ENCODE data around the gene BDKRB2. TPM values are rescaled to one million over a fixed set of nuclear protein-coding genes. Genes with fewer than 3 reads are reported as not detected.

BDKRB2 gene
- total RNA-seq (2022; extraction: Qiagen RNA extraction), result 1.00 to 1.3 TPM (median 1.2 TPM) in 5 replicates

DNA sequence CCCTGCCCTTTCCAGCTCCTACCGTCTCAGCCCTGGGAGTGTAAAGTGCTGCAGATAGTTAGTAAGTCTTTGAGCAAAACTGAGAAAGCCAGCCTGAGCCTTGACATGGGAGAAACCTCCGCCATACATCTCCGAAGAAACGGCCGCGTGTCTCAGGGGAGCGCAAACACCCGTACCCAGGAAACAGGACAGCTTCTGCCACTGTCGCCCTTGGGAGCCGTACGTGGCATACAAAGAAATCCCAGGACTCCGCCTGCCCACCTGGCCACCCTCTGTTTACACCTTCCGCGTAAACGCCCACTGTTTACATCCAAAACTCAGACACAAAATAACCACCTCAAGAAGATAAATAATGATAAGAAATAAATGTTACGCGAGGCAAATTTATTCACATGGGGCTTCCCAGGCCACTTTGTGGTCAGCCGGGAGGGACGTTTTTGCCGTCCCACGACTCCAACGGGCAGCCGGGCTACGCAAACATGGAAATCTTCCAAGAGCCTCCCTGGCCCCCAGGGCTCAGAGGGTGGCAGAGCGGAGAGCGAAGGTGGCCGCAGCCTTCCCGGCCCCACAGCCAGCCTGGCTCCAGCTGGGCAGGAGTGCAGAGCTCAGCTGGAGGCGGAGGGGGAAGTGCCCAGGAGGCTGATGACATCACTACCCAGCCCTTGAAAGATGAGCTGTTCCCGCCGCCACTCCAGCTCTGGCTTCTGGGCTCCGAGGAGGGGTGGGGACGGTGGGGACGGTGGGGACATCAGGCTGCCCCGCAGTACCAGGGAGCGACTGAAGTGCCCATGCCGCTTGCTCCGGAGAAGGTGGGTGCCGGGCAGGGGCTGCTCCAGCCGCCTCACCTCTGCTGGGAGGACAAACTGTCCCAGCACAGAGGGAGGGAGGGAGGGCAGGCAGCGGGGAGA is at the start of gene BDKRB2:
Gene BDKRB2 (plus strand): TSS at position 689 of the 908 bp plus-strand sequence. CDS start 32,269 bp downstream, outside the sequence.

DNA sequence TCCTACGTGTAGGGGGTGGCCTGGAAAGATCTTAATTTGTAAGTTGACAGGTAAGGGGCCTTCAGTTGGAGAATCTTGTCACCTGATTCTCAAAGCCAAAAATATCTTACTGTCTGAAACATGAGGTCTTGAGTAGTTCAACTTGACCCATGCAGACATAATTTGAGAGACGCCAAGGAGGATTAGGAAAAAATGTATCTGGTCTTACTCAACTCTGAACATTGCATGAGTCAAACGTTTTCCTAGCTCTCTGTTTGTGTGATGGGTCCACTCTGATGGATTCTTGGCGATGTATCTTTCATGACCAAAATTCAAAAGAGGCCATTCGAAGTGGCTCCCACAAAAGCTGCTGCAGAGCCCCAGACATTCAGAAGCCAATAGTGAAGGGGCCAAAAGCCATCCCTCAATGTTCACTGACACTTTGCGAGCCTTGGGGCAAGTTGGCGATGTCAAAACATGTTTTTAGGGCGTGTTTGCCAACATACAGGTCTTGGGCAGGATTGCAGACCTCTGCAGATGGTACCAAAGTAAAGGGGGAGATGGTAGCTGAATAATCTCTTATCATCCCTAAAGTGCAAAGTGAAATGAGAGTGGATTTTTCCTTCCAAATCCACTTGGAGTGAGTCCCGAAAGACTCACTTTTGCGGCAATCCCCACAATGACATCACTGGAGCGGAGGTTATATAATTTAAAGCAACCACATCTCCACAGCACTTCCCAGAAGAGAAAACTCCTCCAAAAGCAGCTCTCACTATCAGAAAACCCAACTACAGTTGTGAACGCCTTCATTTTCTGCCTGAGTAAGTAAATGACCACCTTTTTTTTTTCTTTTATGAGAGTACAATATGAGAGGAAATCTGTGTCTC is 51.1 kb downstream of the BDKRB2 start, which contains the start of gene BDKRB1:
Gene BDKRB1 (plus strand): TSS at position 710 of the 866 bp plus-strand sequence. CDS start 7,473 bp downstream, outside the sequence.

Other genes starting within 250 kb of the BDKRB2 start
- gene C14orf132, start 165.5 kb upstream of the BDKRB2 start, total RNA-seq (2022; extraction: Qiagen RNA extraction), result 4.6 to 6.8 TPM (median 6.4 TPM) in 5 replicates
- gene BDKRB1, start 51.4 kb downstream of the BDKRB2 start, total RNA-seq (2022; extraction: Qiagen RNA extraction), result 0.30 to 0.68 TPM (median 0.47 TPM) in 5 replicates
- 5.7 to 8.3 TPM (median 7.6 TPM) in 5 replicates for gene ATG2B, start 158.5 kb downstream of the BDKRB2 start, total RNA-seq (2022; extraction: Qiagen RNA extraction)
- 16.4 to 26.5 TPM (median 22.5 TPM) in 5 replicates for gene GSKIP, start 158.7 kb downstream of the BDKRB2 start, total RNA-seq (2022; extraction: Qiagen RNA extraction)
- gene AK7, start 187.3 kb downstream of the BDKRB2 start, total RNA-seq (2022; extraction: Qiagen RNA extraction), result 1.5 to 2.6 TPM (median 2.3 TPM) in 5 replicates

Data from A549 treated with Mapracorat at 1 μM for 4 hours (cell line).